Calu3 (cell line): Measurements from ENCODE around the gene SPRR3. TPM values are rescaled to one million over a fixed set of nuclear protein-coding genes. Genes with fewer than 3 reads are reported as not detected.

ENCODE experiments used
- BruUV-seq: library from RNA; stranded (reverse); fragments of 400-500 nt; replicated peaks from 2 replicates; lab custom pipeline; 2021; lab: Mats Ljungman, UMichigan
- CTCF ChIA-PET: fragments of 300-600 bp; sonication (Branson Sonifier 250); formaldehyde crosslinking; loops from one replicate; lab custom pipeline; 2022; ENCODE audit warnings: antibody characterized with exemption; lab: Charles Lee
- DNase-seq: peaks from one replicate; pipeline ENCODE4 v3.0.0; 2022
- H3K27ac Mint-ChIP-seq: one replicate; pipeline ENCODE4 v1.8.0; 2022; ENCODE audit warnings: mixed read lengths; ENCODE audit not compliant: unreplicated experiment
- H3K27me3 Mint-ChIP-seq: one replicate; pipeline ENCODE4 v1.8.0; 2022; ENCODE audit warnings: mixed read lengths; ENCODE audit not compliant: unreplicated experiment
- H3K36me3 Mint-ChIP-seq: one replicate; pipeline ENCODE4 v1.8.0; 2022; ENCODE audit warnings: mild to moderate bottlenecking, moderate library complexity, mixed read lengths; ENCODE audit not compliant: insufficient read depth, unreplicated experiment
- H3K4me1 Mint-ChIP-seq: one replicate; pipeline ENCODE4 v1.8.0; 2022; ENCODE audit warnings: mild to moderate bottlenecking, low read depth, mixed read lengths; ENCODE audit not compliant: unreplicated experiment
- H3K4me3 Mint-ChIP-seq: one replicate; pipeline ENCODE4 v1.8.0; 2022; ENCODE audit warnings: mild to moderate bottlenecking, low read depth, moderate library complexity, mixed read lengths; ENCODE audit not compliant: unreplicated experiment
- H3K9me3 Mint-ChIP-seq: one replicate; pipeline ENCODE4 v1.8.0; 2022; ENCODE audit warnings: low read depth, mixed read lengths; ENCODE audit not compliant: unreplicated experiment
- CTCF ChIP-seq: fragments of 200-600 bp; IDR thresholded peaks from one replicate; pipeline ENCODE4 v1.8.0; 2022; ENCODE audit warnings: antibody characterized with exemption; ENCODE audit not compliant: unreplicated experiment
- intact Hi-C: fragments of 100-400 bp; cut with micrococcal nuclease; formaldehyde crosslinking; loops from one replicate; pipeline ENCODE4 v1.10.0; 2022; ENCODE audit not compliant: unreplicated experiment
- total RNA-seq: library from RNA; stranded (reverse); gene quantifications from 2 replicates; pipeline ENCODE4 v1.2.3, GENCODE V29; 2022

SPRR3 gene
- total RNA-seq, 1 experiment from 2014 or later: 6.2 TPM

GRCh38 chr1:152976688-152977087, 24.9 kb upstream of the SPRR3 start:
- Mint-ChIP-seq H3K36me3 (no peaks in the 10 kb centered on the region), H3K4me1 (peaks cover 18% of the 10 kb centered on the region), H3K27ac (no peak overlapping the region), H3K27me3 (no peaks in the 10 kb centered on the region), H3K9me3 (peaks cover 2% of the 10 kb centered on the region), H3K4me3 (no peak overlapping the region)
- CTCF ChIA-PET: interaction anchor here (0.9 to 1.3 kb wide), 2 partner anchors 10 to 23 kb away, joined by 3 read pairs; no protein-coding TSS in a partner anchor
- no peak for DNase-seq
- no peak for TF ChIP-seq CTCF
- BruUV-seq: no TSS peak
- intact Hi-C loops: no loop called here

DNA sequence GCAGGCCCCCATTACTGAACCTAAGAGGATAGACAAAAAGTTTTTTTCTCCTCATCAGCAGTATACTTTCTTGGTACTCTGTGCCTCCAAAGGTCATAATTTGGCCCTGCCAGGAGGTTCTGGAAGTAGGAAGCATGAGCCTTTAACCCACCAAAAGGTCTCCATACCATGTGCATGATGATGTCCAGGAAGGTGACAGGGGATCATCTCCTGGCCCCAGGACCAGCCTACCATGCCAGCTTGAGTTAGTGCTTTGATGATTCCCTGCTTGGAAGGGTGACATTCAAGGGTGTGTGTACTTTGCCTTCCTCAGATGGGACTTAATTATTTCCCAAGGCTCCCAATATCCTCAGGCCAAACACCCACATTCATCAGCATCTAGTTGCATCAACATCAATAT, 23.9 kb upstream of the SPRR3 start:
- peaks cover 23% of the 10 kb centered on the region for H3K4me1 Mint-ChIP-seq

GRCh38 chr1:152980676-152981075, 20.9 kb upstream of the SPRR3 start:
- CTCF ChIA-PET: interaction anchor here (1.0 to 1.7 kb wide), 2 partner anchors 14 to 27 kb away, joined by 3 to 4 read pairs; no protein-coding TSS in a partner anchor
- intact Hi-C loops: no loop called here
- DNase-seq: no peak
- Mint-ChIP-seq H3K4me1 (peaks cover 35% of the 10 kb centered on the region), H3K27me3 (no peaks in the 10 kb centered on the region), H3K4me3 (no peak overlapping the region), H3K9me3 (no peaks in the 10 kb centered on the region), H3K27ac (no peak overlapping the region), H3K36me3 (no peaks in the 10 kb centered on the region)
- no peak for TF ChIP-seq CTCF
- no TSS peak for BruUV-seq

More for the DNA sequence above, 23.9 kb upstream of the SPRR3 start:
- Mint-ChIP-seq H3K36me3 (no peaks in the 10 kb centered on the region), H3K27me3 (no peaks in the 10 kb centered on the region), H3K9me3 (peaks cover 2% of the 10 kb centered on the region), H3K27ac (no peak overlapping the region), H3K4me3 (no peak overlapping the region)
- TF ChIP-seq CTCF: no peak
- CTCF ChIA-PET: no interaction called here
- no TSS peak for BruUV-seq
- intact Hi-C loops: no loop called here
- DNase-seq: no peak

- no TSS peak for BruUV-seq
- H3K4me1 Mint-ChIP-seq: peaks cover 35% of the 10 kb centered on the region
- CTCF ChIA-PET: interaction anchor here (1.0 to 1.7 kb wide), 2 partner anchors 14 to 27 kb away, joined by 3 to 4 read pairs; no protein-coding TSS in a partner anchor
- DNase-seq: no peak
- no peaks in the 10 kb centered on the region for H3K36me3 Mint-ChIP-seq
- intact Hi-C loops: no loop called here
- no peak for TF ChIP-seq CTCF
- no peak overlapping the region for H3K4me3 Mint-ChIP-seq
- H3K9me3 Mint-ChIP-seq: peaks cover under 1% of the 10 kb centered on the region
- no peaks in the 10 kb centered on the region for H3K27me3 Mint-ChIP-seq
- H3K27ac Mint-ChIP-seq: no peak overlapping the region
Observed at GRCh38 chr1:152981146-152981871, 20.2 kb upstream of the SPRR3 start.
